RKO (cell line): Measurements from ENCODE around the gene FGF6.

ENCODE experiments used
- DNase-seq: peaks from one replicate; pipeline ENCODE4 v3.0.0-alpha.2; 2016; ENCODE audit warnings: low spot score

The FGF6 gene

GRCh38 chr12:4445156-4446101 lies at the start of gene FGF6:
FGF6 (minus strand) TSS chr12:4445815; CDS start chr12:4445570, 245 bp downstream.
- DNase-seq, result no peak

GRCh38 chr12:4490973-4491372 lies 45.4 kb upstream of the FGF6 start:
- no peak for DNase-seq

GRCh38 chr12:4489556-4489955 lies 43.9 kb upstream of the FGF6 start:
- DNase-seq, result no peak

- no peak for DNase-seq
Observed at GRCh38 chr12:4486980-4487379, 41.4 kb upstream of the FGF6 start.

- DNase-seq, result no peak
Observed at GRCh38 chr12:4486049-4486699, 40.6 kb upstream of the FGF6 start.

GRCh38 chr12:4483885-4484823 lies 38.5 kb upstream of the FGF6 start:
- DNase-seq, result no peak

GRCh38 chr12:4482936-4483335 lies 37.3 kb upstream of the FGF6 start:
- no peak for DNase-seq

- DNase-seq, result no peak
Observed at GRCh38 chr12:4478933-4479332, 33.3 kb upstream of the FGF6 start.

- no peak for DNase-seq
Observed at GRCh38 chr12:4477129-4477528, 31.5 kb upstream of the FGF6 start.

- DNase-seq, result no peak
Observed at GRCh38 chr12:4472046-4472445, 26.4 kb upstream of the FGF6 start.

GRCh38 chr12:4471256-4471655 lies 25.6 kb upstream of the FGF6 start:
- DNase-seq, result no peak

- DNase-seq, result no peak
Observed at GRCh38 chr12:4468994-4469393, 23.4 kb upstream of the FGF6 start.

- DNase-seq, result no peak
Observed at GRCh38 chr12:4460761-4461160, 15.1 kb upstream of the FGF6 start.

GRCh38 chr12:4455849-4456248 lies 10.2 kb upstream of the FGF6 start:
- peak; percentile 32 for DNase-seq

GRCh38 chr12:4454315-4454860 lies 8.8 kb upstream of the FGF6 start:
- DNase-seq, result no peak

- DNase-seq, result no peak
Observed at GRCh38 chr12:4451694-4452093, 6.1 kb upstream of the FGF6 start.

- no peak for DNase-seq
Observed at GRCh38 chr12:4450551-4451112, 5.0 kb upstream of the FGF6 start.

GRCh38 chr12:4449851-4450221 lies 4.2 kb upstream of the FGF6 start:
- DNase-seq, result no peak

GRCh38 chr12:4448943-4449850 lies 3.6 kb upstream of the FGF6 start:
- DNase-seq, result no peak

- DNase-seq, result no peak
Observed at GRCh38 chr12:4448371-4448940, 2.8 kb upstream of the FGF6 start.
